SK-N-SH (cell line): ENCODE data around the gene ZIC1. TPM values are rescaled to one million over a fixed set of nuclear protein-coding genes. Genes with fewer than 3 reads are reported as not detected.

ENCODE experiments used
- CTCF ChIA-PET: fragments of 300-600, 350-600 bp; formaldehyde crosslinking; extraction: SDS; loops from one replicate; lab custom pipeline; 2021; lab: Yijun Ruan, JAX
- POLR2A ChIA-PET: fragments of 350-600 bp; sonication (Branson Sonifier 250); formaldehyde crosslinking; extraction: SDS; loops from one replicate; lab custom pipeline; 2020; ENCODE audit warnings: antibody characterized with exemption, inconsistent platforms; lab: Yijun Ruan, JAX
- DNase-seq: peaks from one replicate; pipeline ENCODE4 v3.0.0; 2012
- H2AFZ ChIP-seq: fragments of 200-600 bp; sonication (generic); 2 replicates; pipeline ENCODE4 v1.8.1; 2016; ENCODE audit warnings: antibody characterized with exemption, mild to moderate bottlenecking, low read depth
- H3F3A ChIP-seq: fragments of 200-600 bp; sonication (generic); replicated peaks from 2 replicates; pipeline ENCODE3; 2016; ENCODE audit warnings: antibody characterized with exemption, mild to moderate bottlenecking; ENCODE audit not compliant: insufficient read depth
- H3K27ac ChIP-seq, 2 experiments: fragments of 200-500 bp in 1 of 2; fragments of 200-600 bp in 1 of 2; sonication (Bioruptor generic) in 1 of 2; sonication (generic), shearing (Covaris generic) in 1 of 2; 2 replicates each; pipeline versions ENCODE4 v1.5.1 to v1.6.1; 2014 to 2016; ENCODE audit warnings: low read depth in 2 of 2, inconsistent platforms in 1 of 2, low read length in 1 of 2, mild to moderate bottlenecking in 1 of 2, mixed read lengths in 1 of 2
- H3K27me3 ChIP-seq: fragments of 200-600 bp; sonication (generic), shearing (Covaris generic); 2 replicates; pipeline ENCODE4 v1.6.1; 2016; ENCODE audit warnings: mixed run types; ENCODE audit not compliant: insufficient read depth
- H3K36me3 ChIP-seq, 2 experiments: fragments of 200-500 bp in 1 of 2; fragments of 200-600 bp in 1 of 2; sonication (Bioruptor generic) in 1 of 2; sonication (generic) in 1 of 2; replicated peaks in 1 of 2; 2 replicates each; pipeline versions ENCODE3 to v1.5.1; 2014 to 2016; ENCODE audit warnings: low read length in 1 of 2, mild to moderate bottlenecking in 1 of 2; ENCODE audit not compliant: insufficient read depth in 2 of 2, control insufficient read depth in 1 of 2
- H3K4me1 ChIP-seq, 2 experiments: fragments of 200-500 bp in 1 of 2; fragments of 200-600 bp in 1 of 2; sonication (Bioruptor generic) in 1 of 2; sonication (generic), shearing (Covaris generic) in 1 of 2; 2 replicates each; pipeline versions ENCODE4 v1.5.1 to v1.6.1; 2014 to 2016; ENCODE audit warnings: low read depth in 1 of 2, low read length in 1 of 2, mixed run types in 1 of 2; ENCODE audit not compliant: insufficient read depth in 2 of 2, control insufficient read depth in 1 of 2
- H3K4me2 ChIP-seq: fragments of 200-600 bp; sonication (generic), shearing (Covaris generic); 2 replicates; pipeline ENCODE4 v1.6.1; 2017; ENCODE audit warnings: mixed run types
- H3K4me3 ChIP-seq, 2 experiments: fragments of 200-500 bp in 1 of 2; fragments of 200-600 bp in 1 of 2; sonication (Bioruptor generic) in 1 of 2; sonication (generic), shearing (Covaris generic) in 1 of 2; 2 replicates each; pipeline versions ENCODE4 v1.5.1 to v1.8.1; 2014 to 2016; ENCODE audit warnings: low read depth in 2 of 2, inconsistent platforms in 1 of 2, low read length in 1 of 2, mild to moderate bottlenecking in 1 of 2, mixed read lengths in 1 of 2, moderate library complexity in 1 of 2
- H3K79me2 ChIP-seq: fragments of 200-600 bp; sonication (generic); 2 replicates; pipeline ENCODE4 v1.8.1; 2017; ENCODE audit warnings: mild to moderate bottlenecking; ENCODE audit not compliant: insufficient read depth
- H3K9ac ChIP-seq: fragments of 200-600 bp; sonication (generic); 2 replicates; pipeline ENCODE4 v1.6.1; 2017; ENCODE audit warnings: mixed run types
- H3K9me2 ChIP-seq: fragments of 200-600 bp; sonication (generic); 2 replicates; pipeline ENCODE4 v1.6.1; 2017; ENCODE audit warnings: mixed run types
- H3K9me3 ChIP-seq: fragments of 200-600 bp; sonication (generic); 2 replicates; pipeline ENCODE4 v1.6.1; 2017; ENCODE audit warnings: mixed run types, mild to moderate bottlenecking, moderate library complexity
- H4K20me1 ChIP-seq: fragments of 200-600 bp; sonication (generic); 2 replicates; pipeline ENCODE4 v1.6.1; 2017; ENCODE audit warnings: mild to moderate bottlenecking, mixed run types; ENCODE audit not compliant: insufficient read depth
- CHD2 ChIP-seq: fragments of 150-350 bp; IDR thresholded peaks from 2 replicates; pipeline ENCODE4 v1.6.1; 2018; ENCODE audit warnings: low read length; ENCODE audit not compliant: partially characterized antibody
- CTCF ChIP-seq: fragments of 200-600 bp; sonication (generic); IDR thresholded peaks from 2 replicates; pipeline ENCODE4 v1.6.1; 2017; ENCODE audit warnings: antibody characterized with exemption, mild to moderate bottlenecking, moderate library complexity
- GABPA ChIP-seq: IDR thresholded peaks from 2 replicates; pipeline ENCODE4 v1.4.0; 2012; ENCODE audit warnings: low read depth, mild to moderate bottlenecking
- MXI1 ChIP-seq: IDR thresholded peaks from 2 replicates; pipeline ENCODE4 v1.6.1; 2012; ENCODE audit warnings: mild to moderate bottlenecking, low read depth, low read length, improper control_type of control experiment
- RAD21 ChIP-seq: IDR thresholded peaks from 2 replicates; pipeline ENCODE4 v1.6.1; 2012; ENCODE audit warnings: mild to moderate bottlenecking, low read length
- REST ChIP-seq: IDR thresholded peaks from 2 replicates; pipeline ENCODE4 v1.6.1; 2012; ENCODE audit warnings: mild to moderate bottlenecking, low read depth, low read length, moderate library complexity
- RFX5 ChIP-seq: IDR thresholded peaks from 2 replicates; pipeline ENCODE4 v1.6.1; 2012; ENCODE audit warnings: mild to moderate bottlenecking, improper control_type of control experiment, low read length
- RXRA ChIP-seq: IDR thresholded peaks from 2 replicates; pipeline ENCODE4 v1.4.0; 2012; ENCODE audit warnings: low read depth, mild to moderate bottlenecking, borderline replicate concordance
- SMC3 ChIP-seq: IDR thresholded peaks from 2 replicates; pipeline ENCODE4 v1.6.1; 2012; ENCODE audit warnings: low read depth, low read length, improper control_type of control experiment
- TCF12 ChIP-seq: IDR thresholded peaks from 2 replicates; pipeline ENCODE4 v1.4.0; 2012
- USF2 ChIP-seq: fragments of 150-350 bp; IDR thresholded peaks from 2 replicates; pipeline ENCODE4 v1.6.1; 2017; ENCODE audit warnings: antibody characterized with exemption, low read length, low read depth, borderline replicate concordance
- WGBS: methylation state at CpG from one replicate; pipeline ENCODE4 v1.1.6; 2017; ENCODE audit warnings: low lambda C conversion rate; 5-methylcytosine and 5-hydroxymethylcytosine counted together
- polyA plus RNA-seq, 3 experiments: library from polyadenylated mRNA; depleted of rRNA; stranded (reverse); fragments of >200 nt; gene quantifications; 2 replicates each; pipeline ENCODE4 v1.2.3, GENCODE V29; 2012

Gene ZIC1
- polyA plus RNA-seq, 1 of the 3 experiments (the other 2 are of a cell fraction) = 16.7 TPM

GRCh38 chr3:147361454-147362420 lies 47.4 kb upstream of the ZIC1 start:
- DNase-seq = peak; percentile 59
- H3K79me2 ChIP-seq = no peaks in the 10 kb centered on the region
- no peaks in the 10 kb centered on the region for H3K36me3 ChIP-seq
- WGBS = 11% methylated on average over 10 of the region's 12 CpGs
- H3K9ac ChIP-seq = no peak overlapping the region
- ChIA-PET POLR2A (interaction anchor here (1.3 kb wide), 1 partner anchor 30 kb away, joined by 4 read pairs; no protein-coding TSS in a partner anchor), CTCF (interaction anchor here (0.6 to 2.7 kb wide), 15 partner anchors 8 to 1282 kb away, joined by 3 to 9 read pairs (median 3); no protein-coding TSS in a partner anchor)
- no peak overlapping the region for H3K27ac ChIP-seq
- peaks cover 0 to 2% of the 10 kb centered on the region in 2 experiments; a peak in 1 of 4 replicates for H3K4me1 ChIP-seq
- peak overlapping the region; percentile 38; the same call in 1 of the 2 replicates for H3K4me2 ChIP-seq
- no peaks in the 10 kb centered on the region for H4K20me1 ChIP-seq
- H3F3A ChIP-seq = no peaks in the 10 kb centered on the region
- no peak for TF ChIP-seq MXI1
- peak; percentile 68 for TF ChIP-seq CTCF
- TF ChIP-seq RXRA = no peak
- peak; percentile 43 for TF ChIP-seq RAD21
- TF ChIP-seq SMC3 = 0 out of 2 replicates have a peak, but pooled peaks have one; percentile 8
- TF ChIP-seq RFX5 = no peak
- TF ChIP-seq TCF12 = no peak
- H3K27me3 ChIP-seq = peaks cover 55% of the 10 kb centered on the region
- no peaks in the 10 kb centered on the region for H3K9me3 ChIP-seq
- peak overlapping the region; percentile 0 to 48; a peak in 3 of 4 replicates for H3K4me3 ChIP-seq
- H2AFZ ChIP-seq = no peak overlapping the region
- no peaks in the 10 kb centered on the region for H3K9me2 ChIP-seq

- DNase-seq = no peak
- Histone ChIP-seq H3K27ac (no peak overlapping the region), H3K4me2 (no peak overlapping the region), H2AFZ (no peak overlapping the region), H3K9ac (no peak overlapping the region), H3K9me3 (no peaks in the 10 kb centered on the region), H3K27me3 (peaks cover 52% of the 10 kb centered on the region), H3K36me3 (no peaks in the 10 kb centered on the region), H3K79me2 (no peaks in the 10 kb centered on the region), H3K9me2 (no peaks in the 10 kb centered on the region), H3K4me3 (no peak overlapping the region), H4K20me1 (no peaks in the 10 kb centered on the region), H3F3A (no peaks in the 10 kb centered on the region), H3K4me1 (peaks cover 0 to 2% of the 10 kb centered on the region in 2 experiments; a peak in 1 of 4 replicates)
- WGBS = 3% methylated on average over 1 of the region's 1 CpG
- ChIA-PET CTCF (interaction anchor here (0.7 kb wide), 1 partner anchor 1362 kb away, joined by 3 read pairs; no protein-coding TSS in a partner anchor), POLR2A (no interaction called here)
- TF ChIP-seq USF2 = no peak
- no peak for TF ChIP-seq REST
- no peak for TF ChIP-seq GABPA
- TF ChIP-seq CHD2 = no peak
These were observed 44.4 kb upstream of the ZIC1 start for GRCh38 chr3:147364771-147365170.
